Prostate gland (tissue), 1 donor: ENCODE results near the gene TPM3.
"Not testable (repeated sequence)": the region's sequence is repeated elsewhere in the genome, so short reads cannot be mapped to it uniquely, and the experiment has no call there.

Source experiments
- POLR2A ChIP-seq: fragments of 450-650 bp; IDR thresholded peaks from one replicate; pipeline ENCODE4 v1.6.1; 2016; ENCODE audit warnings: antibody characterized with exemption, mild to moderate bottlenecking
- POLR2AphosphoS5 ChIP-seq: sonication (generic); formaldehyde crosslinking; IDR thresholded peaks from one replicate; pipeline ENCODE4 v1.6.1; 2017; ENCODE audit warnings: antibody characterized with exemption

- not testable (repeated sequence) for TF ChIP-seq POLR2AphosphoS5, POLR2A
Observed at GRCh38 chr1:154147505-154147904, 44.4 kb downstream of the TPM3 start.
